ENCODE data around the gene VHLL. TPM values are rescaled to one million over a fixed set of nuclear protein-coding genes. Genes with fewer than 3 reads are reported as not detected.

The VHLL gene
- polyA plus RNA-seq, 1 of the 3 experiments (the other 2 are of a cell fraction) = not detected

DNA sequence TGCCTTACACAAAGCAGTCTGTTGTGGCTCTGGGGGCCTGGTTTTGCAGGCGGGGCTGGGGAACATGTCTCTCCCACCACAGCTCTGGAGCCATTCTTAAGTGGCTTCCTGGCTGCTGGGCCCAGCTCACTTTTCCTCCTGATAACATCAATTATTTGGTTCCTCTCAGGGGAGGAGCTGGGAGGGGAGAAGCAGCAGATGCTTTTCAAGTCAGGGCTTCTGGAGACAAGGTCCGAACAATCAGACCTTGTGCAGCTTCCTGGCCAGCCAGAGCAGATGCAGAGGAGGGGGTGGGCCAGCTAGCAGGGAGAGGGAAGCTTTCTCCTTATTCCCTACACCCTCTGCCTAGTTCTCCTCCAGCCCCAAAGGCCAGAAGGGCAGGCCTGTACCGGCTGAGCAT, 47.6 kb downstream of the VHLL start:
- H3K4me3 ChIP-seq (ENCODE audit: low read depth in 2 of 2, low read length in 1 of 2) = no peak overlapping the region
- no peaks in the 10 kb centered on the region for H3K9me2 ChIP-seq
- peak; percentile 85 for DNase-seq
- H3K79me2 ChIP-seq (ENCODE audit: insufficient read depth) = no peaks in the 10 kb centered on the region
- ChIA-PET CTCF (interaction anchor here (0.8 to 3.8 kb wide), 11 partner anchors 8 to 229 kb away, joined by 3 to 14 read pairs (median 3); partner anchors contain the start of genes PMF1 and SMG5), POLR2A (interaction anchor here (1.1 to 2.9 kb wide), 8 partner anchors 8 to 170 kb away, joined by 3 to 17 read pairs (median 4); partner anchors contain the start of genes BGLAP, MEX3A, PMF1 and SMG5)
- H2AFZ ChIP-seq (ENCODE audit: low read depth) = no peak overlapping the region
- no peaks in the 10 kb centered on the region for H3K27me3 ChIP-seq (ENCODE audit: insufficient read depth)
- 15% methylated on average over 3 of the region's 3 CpGs for WGBS (ENCODE audit: low lambda C conversion rate)
- TF ChIP-seq POLR2AphosphoS5 (IDR thresholded peaks at IDR 0.05; ENCODE audit: low read depth, low read length) = 0 out of 2 replicates have a peak, but pooled peaks have one; percentile 14
- no peak for TF ChIP-seq FOXM1 (IDR thresholded peaks at IDR 0.05; ENCODE audit: low read depth)
- TF ChIP-seq CTCF (IDR thresholded peaks at IDR 0.05) = no peak
- peak; percentile 71 for TF ChIP-seq TCF12 (IDR thresholded peaks at IDR 0.05)
- no peak; the same call in 1 of the 2 replicates for TF ChIP-seq RAD21 (IDR thresholded peaks at IDR 0.05; ENCODE audit: low read length)
- TF ChIP-seq RCOR1 (IDR thresholded peaks at IDR 0.05; ENCODE audit: low read length) = peak; percentile 76
- 0 out of 2 replicates have a peak, but pooled peaks have one; percentile 56 for TF ChIP-seq FOXJ3 (CRISPR knock-in tag; IDR thresholded peaks at IDR 0.05)
- TF ChIP-seq PBX3 (IDR thresholded peaks at IDR 0.05) = peak; percentile 3; the same call in 1 of the 2 replicates
- no peak for TF ChIP-seq RXRA (IDR thresholded peaks at IDR 0.05; ENCODE audit: borderline replicate concordance, low read depth)
- peak in 1 of 2 experiments; percentile 87; a peak in 2 of 4 replicates for TF ChIP-seq EP300 (IDR thresholded peaks at IDR 0.05; ENCODE audit: borderline replicate concordance in 1 of 2, low read depth in 1 of 2, low read length in 1 of 2)
- no peak for TF ChIP-seq EZH2phosphoT487 (IDR thresholded peaks at IDR 0.05; ENCODE audit: borderline replicate concordance, low read depth)
- TF ChIP-seq GATA2 (CRISPR knock-in tag; IDR thresholded peaks at IDR 0.05) = peak; percentile 98
- TF ChIP-seq CHD2 (IDR thresholded peaks at IDR 0.05; ENCODE audit: low read length, partially characterized antibody) = peak; percentile 77
- peak; percentile 73; the same call in 1 of the 2 replicates for TF ChIP-seq MXI1 (IDR thresholded peaks at IDR 0.05; ENCODE audit: low read depth, low read length)
- TF ChIP-seq TEAD4 (IDR thresholded peaks at IDR 0.05; ENCODE audit: borderline replicate concordance, insufficient read depth) = no peak
- TF ChIP-seq ELF1 (IDR thresholded peaks at IDR 0.05) = no peak
- TF ChIP-seq FOSL2 (IDR thresholded peaks at IDR 0.05; ENCODE audit: borderline replicate concordance, low read depth) = no peak
- peaks cover 25 to 71% of the 10 kb centered on the region in 2 experiments for H3K36me3 ChIP-seq (replicated peaks in 1 of 2; ENCODE audit: control insufficient read depth in 1 of 2, insufficient read depth in 2 of 2, low read length in 1 of 2)
- peaks cover 13% of the 10 kb centered on the region for H3F3A ChIP-seq (replicated peaks; ENCODE audit: insufficient read depth)
- no peak overlapping the region for H3K9ac ChIP-seq
- H4K20me1 ChIP-seq (ENCODE audit: insufficient read depth) = no peaks in the 10 kb centered on the region
- peaks cover 13 to 65% of the 10 kb centered on the region in 2 experiments; a peak in 3 of 4 replicates for H3K4me1 ChIP-seq (ENCODE audit: control insufficient read depth in 1 of 2, insufficient read depth in 2 of 2, low read depth in 1 of 2, low read length in 1 of 2)
- no peaks in the 10 kb centered on the region for H3K9me3 ChIP-seq
- H3K27ac ChIP-seq (ENCODE audit: low read depth in 2 of 2, low read length in 1 of 2) = peak overlapping the region; percentile 16 to 99; a peak in 3 of 4 replicates
- H3K4me2 ChIP-seq = peak overlapping the region; percentile 4; the same call in 1 of the 2 replicates
